GM21515 (cell line): Measurements from ENCODE around the gene OBP2A.
"Not testable (repeated sequence)": the region's sequence is repeated elsewhere in the genome, so short reads cannot be mapped to it uniquely, and the experiment has no call there.

Source experiments
- ATAC-seq: cut with Tn5 transposase; IDR thresholded peaks from one replicate; pipeline ENCODE4 v1.9.1; 2021; ENCODE audit not compliant: unreplicated experiment

The OBP2A gene

DNA sequence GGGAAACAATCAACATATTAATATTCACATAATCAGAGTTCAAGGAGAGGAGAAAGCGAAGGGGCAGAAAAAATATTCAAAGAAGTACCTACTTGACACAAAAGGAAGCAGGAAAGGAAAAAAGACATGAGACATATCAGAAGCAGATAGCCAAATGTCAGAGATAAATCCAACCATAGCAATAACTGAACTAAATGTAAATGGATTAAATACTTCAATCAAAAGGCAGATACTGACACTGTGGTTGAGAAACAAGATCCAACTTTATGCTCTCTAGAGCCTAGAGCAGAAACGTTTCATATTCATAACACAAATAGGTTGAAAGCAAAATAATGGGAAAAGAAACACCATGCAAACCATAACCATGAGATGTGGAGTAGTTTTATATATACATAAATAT lies 36.5 kb upstream of the OBP2A start:
- no peak for ATAC-seq

DNA sequence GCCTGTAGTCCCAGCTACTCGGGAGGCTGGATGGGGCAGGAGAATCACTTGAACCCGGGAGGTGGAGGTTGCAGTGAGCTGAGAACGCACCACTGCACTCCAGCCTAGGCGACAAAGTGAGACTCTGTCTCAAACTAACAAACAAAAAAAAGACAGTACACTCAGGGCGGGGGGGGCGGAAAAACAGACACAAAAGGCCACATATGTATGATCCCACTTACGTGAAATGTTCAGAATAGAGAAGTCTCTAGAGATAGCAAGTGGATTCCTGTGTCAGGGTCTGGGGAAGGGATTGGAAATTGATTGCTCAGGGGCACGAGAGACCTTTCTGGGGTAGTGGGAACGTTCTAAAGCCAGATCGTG lies 33.7 kb upstream of the OBP2A start:
- no peak for ATAC-seq

DNA sequence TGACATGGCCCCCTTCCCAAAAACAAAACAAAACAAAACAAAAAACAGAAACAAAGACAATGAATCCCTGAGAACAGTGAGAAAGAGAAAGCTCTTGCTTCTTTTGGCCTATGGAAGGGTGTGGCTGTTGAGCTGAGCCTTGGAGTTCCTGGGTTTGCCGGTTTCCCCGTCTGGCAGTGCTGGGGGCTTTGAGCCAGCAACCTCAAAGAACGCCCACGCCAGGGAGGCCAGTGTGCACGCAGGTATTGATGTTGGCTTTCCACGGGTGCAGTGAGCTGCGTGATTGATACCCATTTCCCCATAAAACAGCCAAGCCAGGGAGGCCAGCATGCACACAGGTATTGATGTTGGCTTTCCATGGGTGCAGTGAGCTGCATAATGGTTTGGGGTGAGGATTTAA lies 33.0 kb upstream of the OBP2A start:
- ATAC-seq: no peak

DNA sequence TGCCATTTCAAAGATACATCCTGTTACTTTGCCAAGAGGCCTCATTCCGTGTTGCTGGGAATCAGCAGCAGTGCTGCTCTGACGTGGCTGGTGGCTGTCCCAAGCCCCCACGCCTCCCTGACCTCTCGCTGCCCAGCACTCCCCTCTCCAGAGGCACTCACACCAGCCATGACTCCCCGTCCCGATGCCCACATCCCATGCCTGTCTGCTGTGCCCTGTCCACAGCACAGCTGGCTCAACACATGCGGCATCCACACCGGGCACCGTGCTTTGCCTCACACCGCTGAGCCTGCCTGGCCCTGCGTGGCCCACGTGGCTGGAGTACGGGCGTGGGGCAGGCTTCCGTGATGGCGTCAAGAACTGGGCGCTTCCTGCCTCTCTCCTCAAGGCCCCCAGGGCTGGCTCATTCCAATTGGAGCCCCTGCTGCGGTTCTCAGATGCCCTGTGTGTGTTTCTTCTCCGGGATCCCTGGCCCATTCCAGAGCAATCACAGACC lies 32.5 kb upstream of the OBP2A start:
- no peak for ATAC-seq

DNA sequence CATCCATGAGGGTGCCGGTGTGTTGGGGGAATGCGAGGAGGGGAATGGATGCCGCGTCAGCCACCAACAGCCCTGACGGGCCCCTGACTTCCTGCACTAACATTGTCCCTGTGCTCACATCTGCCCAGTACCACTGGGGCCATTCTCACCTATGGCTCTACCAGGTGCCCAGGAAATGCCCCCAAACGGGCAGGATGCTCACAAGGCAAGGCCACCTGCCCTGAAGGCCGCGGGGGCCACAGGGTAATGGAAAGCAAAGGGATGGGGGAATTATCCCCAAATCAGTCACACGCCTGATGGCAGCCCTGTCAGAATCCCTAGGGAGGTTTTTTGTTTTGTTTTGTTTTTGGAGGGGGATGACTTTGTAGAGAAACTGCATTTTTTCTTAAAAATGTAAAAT lies 32.0 kb upstream of the OBP2A start:
- ATAC-seq: not testable (repeated sequence)

DNA sequence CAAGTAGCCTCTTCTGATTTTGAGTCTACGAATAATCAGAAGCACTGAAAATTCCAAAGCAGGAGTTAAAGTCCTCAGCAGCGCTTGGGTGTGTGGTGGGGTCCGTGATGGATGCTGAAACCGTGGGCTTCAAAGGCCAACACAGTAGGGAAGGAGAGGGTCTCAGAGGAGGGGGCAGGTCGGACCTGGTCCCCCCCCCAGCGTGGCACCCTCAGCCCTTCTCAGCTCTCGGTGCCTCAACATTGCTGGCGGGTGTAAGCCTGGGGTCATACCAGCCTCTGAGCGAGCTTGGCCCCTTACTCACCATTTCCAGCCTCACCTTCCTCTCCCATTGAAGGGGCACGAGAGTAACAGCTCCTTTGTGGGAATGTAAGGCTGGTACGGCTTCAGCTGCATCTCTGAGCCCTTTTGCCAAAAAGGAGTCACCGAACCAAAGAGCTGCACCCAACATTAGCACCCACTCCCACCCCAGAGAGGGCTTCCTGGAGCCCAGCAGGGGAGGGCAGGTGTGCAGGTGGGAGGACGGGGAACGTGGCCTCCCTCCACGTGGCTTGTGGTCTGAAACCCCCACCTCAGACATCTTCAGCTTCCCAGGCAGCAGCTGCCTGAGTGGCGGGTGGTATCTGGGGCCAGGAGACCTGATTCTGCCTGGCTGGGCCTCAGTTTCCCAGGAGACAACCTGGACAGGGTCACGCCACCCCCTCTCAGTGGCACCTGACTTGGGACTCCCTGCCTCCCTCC lies 31.4 kb upstream of the OBP2A start:
- ATAC-seq: no peak

DNA sequence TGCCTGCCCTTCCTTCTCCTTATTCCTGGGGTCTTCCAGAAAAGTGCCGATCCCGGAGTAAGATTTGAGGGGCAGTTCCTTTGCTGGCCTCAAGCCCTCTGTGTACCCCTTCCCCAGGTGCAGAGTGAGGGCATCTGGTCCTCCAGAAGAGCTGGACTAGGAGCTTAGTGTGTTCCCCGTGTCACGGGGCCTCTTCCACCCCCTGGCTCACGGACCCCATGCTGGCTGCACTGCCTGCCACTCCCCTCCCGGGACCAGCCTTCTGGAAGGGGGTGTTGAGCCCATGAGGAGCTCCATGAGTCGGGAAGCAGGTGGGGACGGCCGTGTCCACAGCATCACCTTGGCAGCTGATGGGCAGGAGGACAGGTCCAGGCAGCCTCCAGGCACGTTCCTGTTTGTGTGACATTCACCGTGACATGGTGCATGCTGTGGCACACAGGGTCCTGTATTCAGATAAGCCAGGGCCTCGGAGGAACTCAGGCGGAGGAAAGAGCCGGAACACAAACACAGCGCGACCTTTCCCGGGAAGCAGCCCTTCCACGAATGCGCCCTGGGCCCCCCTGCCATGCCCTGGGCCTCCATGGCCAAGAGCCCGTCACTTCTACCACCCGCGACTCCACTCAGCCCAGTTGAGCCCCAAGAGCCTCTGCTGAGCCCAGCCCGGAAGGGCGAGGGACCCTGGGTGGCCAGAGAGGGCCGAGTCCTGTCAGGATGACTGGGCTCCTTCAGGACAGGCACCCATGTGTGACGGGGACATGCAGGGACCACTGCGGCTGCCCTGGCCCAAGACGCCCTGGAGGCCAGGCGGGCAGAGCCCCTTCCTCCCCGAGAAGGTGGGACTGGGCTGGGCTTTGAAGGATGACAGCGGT lies 30.6 kb upstream of the OBP2A start:
- ATAC-seq: no peak

DNA sequence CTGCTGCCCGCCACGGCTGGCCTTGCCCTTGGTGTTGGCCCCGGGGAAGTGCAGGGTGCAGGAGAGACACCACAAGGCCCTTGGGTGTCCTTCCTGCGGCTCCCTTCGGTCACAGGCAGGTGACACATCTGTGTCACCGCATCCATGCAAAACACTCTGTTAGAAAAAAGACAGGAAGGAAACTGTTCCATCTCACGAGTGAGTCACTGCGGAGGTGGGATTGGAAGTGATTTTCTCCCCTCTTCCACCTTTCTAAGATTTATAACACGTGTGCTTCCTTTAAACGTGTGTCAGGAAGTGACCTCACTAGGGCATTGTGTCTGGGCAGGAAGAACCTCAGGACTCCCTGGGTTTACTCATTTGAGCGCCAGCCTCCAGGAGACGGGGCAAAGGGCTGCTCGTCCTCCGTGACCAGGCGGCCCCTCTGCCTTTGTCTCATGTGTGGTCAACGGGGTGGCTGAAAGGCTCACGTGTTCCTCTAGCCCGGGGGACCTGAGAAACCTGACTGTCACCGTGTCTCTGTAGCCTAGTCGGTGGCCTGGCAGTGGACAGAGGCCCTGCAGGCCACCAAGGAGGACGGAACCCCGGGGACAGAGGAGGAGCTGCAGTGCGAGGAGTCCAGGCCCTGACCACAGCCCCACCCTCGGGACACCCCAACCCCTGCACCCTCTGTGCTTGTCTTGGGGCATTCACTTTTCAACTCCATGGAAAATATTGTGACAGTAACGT lies 29.6 kb upstream of the OBP2A start:
- no peak for ATAC-seq

DNA sequence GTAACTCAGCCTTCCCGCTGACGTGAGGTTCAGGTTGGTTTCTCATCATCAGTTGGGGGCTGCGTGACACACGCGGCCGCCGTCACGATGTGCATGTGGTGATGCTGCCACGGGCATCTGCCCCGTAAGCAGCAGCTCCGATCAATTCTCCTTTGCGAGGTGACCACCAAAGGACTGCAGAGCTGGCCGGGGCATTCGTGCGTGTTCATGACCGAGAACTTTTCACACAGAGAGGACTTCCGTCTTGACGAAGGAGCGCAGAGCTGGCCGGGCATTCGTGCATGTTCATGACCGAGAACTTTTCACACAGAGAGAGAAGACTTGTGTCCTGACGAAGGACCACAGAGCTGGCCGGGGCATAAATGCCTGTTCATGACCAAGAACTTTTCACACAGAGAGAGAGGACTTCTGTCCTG lies 28.5 kb upstream of the OBP2A start:
- no peak for ATAC-seq

DNA sequence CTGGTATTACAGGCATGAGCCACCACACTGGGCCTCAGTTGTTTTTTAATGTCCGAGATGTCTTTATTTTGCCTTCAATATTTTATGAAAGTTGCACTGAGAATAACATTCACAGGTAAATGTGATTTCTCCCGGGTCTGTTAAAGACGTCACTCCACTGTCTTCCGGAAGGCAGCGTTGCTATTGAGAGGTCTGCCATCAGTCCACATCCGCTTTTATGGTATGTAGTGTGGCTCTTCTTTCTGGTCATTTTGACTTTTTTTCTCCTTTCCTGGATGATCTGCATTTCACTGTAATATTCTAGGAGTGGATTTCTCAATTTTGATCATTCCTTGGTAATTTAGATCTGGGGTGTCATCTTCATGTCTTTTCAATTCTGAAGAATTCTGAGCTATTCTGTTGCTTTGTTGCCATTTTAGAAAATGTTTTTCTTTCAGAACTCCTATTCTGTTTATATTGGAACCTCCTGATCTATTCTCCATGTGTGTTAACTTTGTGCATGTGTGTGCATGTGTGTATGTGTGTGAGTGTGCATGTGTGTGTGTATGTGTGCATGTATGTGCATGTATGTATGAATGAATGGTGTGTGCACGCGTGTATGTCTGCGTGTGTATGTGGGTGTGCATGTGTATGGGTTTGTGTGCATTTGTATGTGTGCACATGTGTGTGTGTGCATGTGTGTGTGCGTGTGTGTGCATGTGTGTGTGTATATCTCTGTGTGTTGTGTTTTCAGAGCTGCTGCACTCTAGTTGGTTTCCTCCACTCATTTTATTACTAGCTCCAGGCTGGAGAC lies 26.6 kb upstream of the OBP2A start:
- ATAC-seq: no peak

DNA sequence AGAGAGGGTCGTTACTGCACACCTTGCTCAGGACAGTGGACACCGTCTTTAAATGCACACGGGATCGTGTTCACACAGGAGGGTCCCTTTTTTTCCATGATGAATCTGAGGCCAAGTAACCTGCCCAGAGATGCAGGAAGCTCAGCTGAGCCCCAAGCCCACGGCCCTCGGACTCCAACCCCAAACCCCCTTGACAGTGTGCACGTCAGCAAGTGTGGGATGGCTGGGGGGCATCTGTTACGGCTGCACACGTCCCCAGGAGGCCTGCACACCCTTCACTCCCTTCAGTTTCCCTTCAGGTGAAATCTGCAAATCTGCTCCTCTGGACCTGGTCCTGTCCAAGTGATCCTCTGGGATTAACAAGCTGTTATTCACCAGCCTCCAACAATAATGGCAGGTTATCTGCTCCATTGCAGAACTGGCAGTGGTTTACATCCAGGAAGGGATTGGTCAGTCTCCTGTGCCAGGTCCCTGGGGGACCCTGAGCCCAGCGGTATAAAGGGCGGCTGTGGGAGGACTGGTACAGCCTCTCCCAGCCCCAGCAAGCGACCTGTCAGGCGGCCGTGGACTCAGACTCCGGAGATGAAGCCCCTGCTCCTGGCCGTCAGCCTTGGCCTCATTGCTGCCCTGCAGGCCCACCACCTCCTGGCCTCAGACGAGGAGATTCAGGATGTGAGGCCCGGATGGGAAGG lies 24.9 kb upstream of the OBP2A start, which contains the start of gene LCN1:
LCN1 (plus strand) TSS at position 525 of the 692 bp plus-strand sequence; CDS start at position 583, 58 bp downstream.
- ATAC-seq: no peak

DNA sequence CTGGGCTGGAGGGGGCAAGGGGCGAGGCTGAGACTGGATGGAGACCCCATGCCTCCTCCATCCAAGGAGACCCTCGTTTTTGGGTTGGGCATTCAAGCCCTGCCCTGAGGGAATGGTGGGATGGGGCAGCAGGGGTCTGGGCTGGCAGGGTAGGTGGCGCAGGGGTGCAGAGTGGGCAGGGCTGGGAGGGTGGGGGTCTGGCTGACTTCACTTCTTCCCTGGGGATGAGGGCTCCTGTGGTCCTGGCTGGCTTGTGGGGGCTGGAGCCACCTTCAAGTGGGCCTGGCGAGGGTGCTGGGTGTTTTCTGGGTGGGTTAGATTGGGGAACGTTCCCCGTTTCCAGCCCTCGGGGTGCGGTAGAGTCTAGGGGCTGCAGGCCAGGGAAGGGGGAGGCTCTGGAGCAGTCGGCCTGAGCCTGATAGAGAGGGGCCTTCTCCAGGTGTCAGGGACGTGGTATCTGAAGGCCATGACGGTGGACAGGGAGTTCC lies 24.3 kb upstream of the OBP2A start:
- ATAC-seq: no peak

DNA sequence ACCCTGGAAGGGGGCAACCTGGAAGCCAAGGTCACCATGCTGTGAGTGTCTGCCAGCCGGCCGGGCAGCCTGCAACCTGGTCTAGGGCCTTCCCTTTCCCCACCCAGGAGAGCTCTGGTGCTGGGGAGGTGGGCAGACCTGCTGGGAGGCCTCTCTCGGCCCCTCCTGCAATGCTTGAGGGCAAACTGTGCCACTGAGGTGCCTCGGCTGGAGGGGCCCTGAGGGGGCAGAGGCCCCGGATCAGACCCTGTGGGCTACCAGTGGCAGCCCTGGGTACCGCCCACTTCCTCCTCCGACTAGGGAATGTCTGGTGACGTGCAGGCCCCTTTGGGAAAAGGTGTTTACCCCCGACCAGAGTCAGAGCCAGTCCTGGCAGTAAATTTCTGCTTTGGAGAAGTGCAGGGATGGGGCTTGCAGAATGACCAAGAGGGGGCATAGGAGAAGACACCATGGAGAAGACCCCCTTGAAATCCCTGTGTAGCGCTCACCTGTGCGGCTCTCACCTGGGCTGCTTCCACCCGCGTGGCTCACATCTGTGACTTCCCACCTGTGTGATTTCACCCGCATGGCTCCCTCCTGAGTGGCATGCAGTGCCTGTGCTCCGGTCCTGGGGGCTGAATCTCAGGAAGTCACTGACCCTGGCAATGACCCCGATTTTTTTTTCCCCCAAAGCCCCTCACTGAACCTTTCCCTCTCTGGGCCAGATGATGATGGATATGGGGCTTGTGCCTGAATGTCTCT lies 23.6 kb upstream of the OBP2A start:
- no peak for ATAC-seq

DNA sequence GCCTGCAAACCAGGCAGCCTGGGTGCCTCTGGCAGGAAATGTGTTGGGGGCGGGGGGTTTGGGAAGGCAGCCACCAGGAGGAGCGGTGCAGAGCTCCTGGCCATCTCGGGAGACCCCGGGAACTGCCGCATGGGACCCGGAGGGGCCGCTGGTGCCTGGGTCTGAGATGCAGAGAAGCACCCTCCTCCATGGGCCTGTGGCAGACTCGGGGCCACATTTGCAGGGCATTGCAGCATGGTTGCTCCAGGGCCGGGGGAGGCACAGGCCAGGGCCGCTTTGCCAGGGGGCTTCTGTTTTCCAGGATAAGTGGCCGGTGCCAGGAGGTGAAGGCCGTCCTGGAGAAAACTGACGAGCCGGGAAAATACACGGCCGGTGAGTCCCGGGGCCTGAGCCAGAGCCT lies 23.0 kb upstream of the OBP2A start:
- no peak for ATAC-seq

DNA sequence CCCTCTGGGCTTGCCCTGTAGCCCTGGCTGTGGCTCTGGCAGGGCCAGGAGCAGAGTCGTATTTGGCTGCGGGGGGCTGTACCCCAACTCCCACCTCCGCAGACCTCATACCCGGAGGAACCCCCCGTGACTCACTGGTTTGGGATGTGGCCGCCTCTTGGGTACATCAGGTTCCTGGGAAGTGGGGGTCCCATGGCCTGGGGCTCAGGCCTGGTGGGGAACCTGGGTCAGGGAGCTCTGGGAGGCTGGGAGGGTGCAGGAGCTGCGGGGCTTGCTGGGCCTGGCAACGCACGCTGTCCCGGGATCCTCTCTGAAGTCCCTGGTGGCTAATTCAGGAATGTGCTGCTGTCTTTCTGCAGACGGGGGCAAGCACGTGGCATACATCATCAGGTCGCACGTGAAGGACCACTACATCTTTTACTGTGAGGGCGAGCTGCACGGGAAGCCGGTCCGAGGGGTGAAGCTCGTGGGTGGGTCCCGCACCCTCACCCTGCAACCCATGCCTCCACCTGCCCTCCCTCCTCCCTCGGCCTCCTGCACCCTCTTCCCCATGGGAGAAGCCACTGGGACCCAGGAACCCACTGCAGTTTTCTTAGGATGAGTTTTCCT lies 22.3 kb upstream of the OBP2A start:
- ATAC-seq: no peak

DNA sequence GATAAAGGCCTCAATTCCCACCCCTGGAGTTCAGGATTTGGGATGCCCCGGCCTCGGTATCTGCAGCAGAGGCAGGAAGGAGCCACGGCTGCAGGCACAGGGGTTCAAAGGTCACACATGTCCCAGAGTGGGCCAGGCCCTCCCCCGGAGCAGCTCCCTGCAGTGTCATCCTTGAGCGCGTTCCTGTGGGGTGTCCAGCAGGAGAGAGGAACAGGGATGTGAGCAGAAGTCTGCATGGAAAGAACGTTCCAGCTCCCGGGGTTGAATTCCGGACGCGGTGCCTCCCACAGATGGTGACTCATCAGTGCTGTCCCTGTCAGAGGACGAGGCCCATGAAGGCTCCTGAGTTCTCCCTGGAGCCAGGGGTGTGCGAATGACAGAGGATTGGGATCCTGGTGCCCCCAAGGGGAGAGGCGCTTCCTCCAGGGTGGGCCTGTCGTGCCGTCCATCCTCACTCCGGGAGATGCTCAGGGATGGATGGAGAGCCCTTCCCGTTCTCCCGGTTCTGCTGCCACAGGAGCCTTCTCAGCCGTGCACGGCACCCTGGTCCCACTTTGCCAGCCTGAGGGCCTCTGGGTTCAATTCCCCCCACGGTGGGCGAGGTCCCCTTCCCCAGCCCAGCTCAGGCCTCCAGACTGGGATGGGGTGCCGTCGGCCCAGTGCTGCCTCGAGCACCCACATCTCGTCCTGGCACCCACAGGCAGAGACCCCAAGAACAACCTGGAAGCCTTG lies 21.6 kb upstream of the OBP2A start:
- ATAC-seq: no peak

DNA sequence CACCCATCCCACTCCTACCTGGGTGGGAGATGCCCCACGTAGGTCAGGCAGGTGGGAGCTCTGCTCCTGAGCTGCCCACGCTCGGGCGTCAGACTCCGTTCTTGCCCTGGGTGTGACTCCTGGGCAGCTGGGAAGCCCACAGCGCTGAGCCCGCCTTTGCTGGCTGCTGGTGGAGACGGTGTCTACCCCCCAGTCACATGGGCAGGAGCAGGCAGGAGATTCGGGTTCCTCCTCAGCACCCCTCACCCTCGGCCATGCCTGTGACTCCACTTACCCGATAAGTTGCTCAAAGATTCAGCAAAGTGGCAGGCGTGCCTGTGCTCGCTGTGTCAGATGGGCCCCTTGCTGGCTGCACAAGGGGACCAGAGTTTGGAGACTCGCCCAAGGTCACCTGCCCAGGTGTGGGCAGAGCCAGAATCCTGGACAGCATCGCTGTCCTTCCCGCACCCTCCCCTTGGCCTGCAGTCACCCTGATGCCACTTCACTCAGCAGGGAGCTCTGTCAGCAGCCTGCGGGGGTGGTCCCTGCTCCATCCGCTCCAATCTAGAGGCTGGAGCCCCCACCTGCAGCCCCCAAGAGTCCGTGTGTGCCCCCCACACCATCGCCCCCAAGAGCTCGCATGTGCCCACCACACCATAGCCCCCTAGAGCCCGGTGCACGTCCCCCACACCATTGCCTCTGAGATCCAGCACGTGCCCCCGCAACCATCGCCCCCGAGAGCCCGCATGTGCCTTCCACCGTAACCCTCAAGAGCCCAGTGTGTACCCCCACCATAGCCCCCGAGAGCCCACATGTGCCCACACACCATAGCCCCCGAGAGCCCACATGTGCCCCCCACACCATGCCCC lies 20.5 kb upstream of the OBP2A start:
- no peak for ATAC-seq
